Adipose tissue (tissue), 3 donors: ENCODE results near the gene AURKB. TPM values are rescaled to one million over a fixed set of nuclear protein-coding genes. Genes with fewer than 3 reads are reported as not detected.

Source experiments
- polyA plus RNA-seq, 3 donors: library from polyadenylated mRNA; stranded (reverse); fragments of 200-250 nt; gene quantifications; one replicate each; pipeline ENCODE4 v1.2.3, GENCODE V29; 2013
- donor health status: healthy with polysubstance abuse.
- donor health status: Bipolar disorder and iron deficiency.
- donor health status: healthy.

Gene AURKB
- polyA plus RNA-seq, 3 donors, result 0.52 to 2.5 (median 0.56) TPM

Other genes with a start within 250 kb of the AURKB start
- gene GUCY2D, start 208.0 kb downstream of the AURKB start, polyA plus RNA-seq, result under 1 TPM; 0.04 to 0.15 (median 0.11) TPM
- gene ALOX15B, start 171.5 kb downstream of the AURKB start, polyA plus RNA-seq, result 1 to 10 TPM in 2 of 3 donors, under 1 TPM in 1; 0.71 to 1.2 (median 1.0) TPM
- under 1 TPM in 1 of 3 donors, not detected in 2; 0.79 TPM for gene ALOX12B, start 122.9 kb downstream of the AURKB start, polyA plus RNA-seq
- under 1 TPM in 2 of 3 donors, not detected in 1; 0.01 to 0.18 TPM for gene ALOXE3, start 92.1 kb downstream of the AURKB start, polyA plus RNA-seq
- under 1 TPM in 2 of 3 donors, not detected in 1; 0.03 to 0.16 TPM for gene HES7, start 86.5 kb downstream of the AURKB start, polyA plus RNA-seq
- 100 to 1,000 TPM in 2 of 3 donors, 10 to 100 TPM in 1; 89.7 to 239 (median 142) TPM for gene PER1, start 58.2 kb downstream of the AURKB start, polyA plus RNA-seq
- 10 to 100 TPM; 36.0 to 52.6 (median 49.6) TPM for gene VAMP2, start 47.6 kb downstream of the AURKB start, polyA plus RNA-seq
- gene TMEM107, start 34.2 kb downstream of the AURKB start, polyA plus RNA-seq, result 10 to 100 TPM in 1 of 3 donors, 1 to 10 TPM in 2; 4.5 to 12.1 (median 8.6) TPM
- gene BORCS6, start 20.4 kb downstream of the AURKB start, polyA plus RNA-seq, result 10 to 100 TPM in 1 of 3 donors, 1 to 10 TPM in 2; 3.3 to 13.9 (median 5.2) TPM
- 10 to 100 TPM; 10.3 to 19.8 (median 12.1) TPM for gene CTC1, start 37.5 kb upstream of the AURKB start, polyA plus RNA-seq
- gene PFAS, start 38.7 kb upstream of the AURKB start, polyA plus RNA-seq, result 10 to 100 TPM in 1 of 3 donors, 1 to 10 TPM in 2; 8.2 to 20.7 (median 9.3) TPM
- 10 to 100 TPM; 19.1 to 36.4 (median 32.4) TPM for gene RANGRF, start 78.1 kb upstream of the AURKB start, polyA plus RNA-seq
- 1 to 10 TPM; 2.9 to 5.7 (median 3.9) TPM for gene SLC25A35, start 84.8 kb upstream of the AURKB start, polyA plus RNA-seq
- gene ARHGEF15, start 99.7 kb upstream of the AURKB start, polyA plus RNA-seq, result 10 to 100 TPM in 2 of 3 donors, 1 to 10 TPM in 1; 3.2 to 66.0 (median 54.8) TPM
- gene ODF4, start 129.3 kb upstream of the AURKB start, polyA plus RNA-seq, result not detected
- 1,000 to 10,000 TPM; 2,554 to 5,822 (median 3,896) TPM for gene RPL26, start 172.6 kb upstream of the AURKB start, polyA plus RNA-seq
- gene RNF222, start 187.3 kb upstream of the AURKB start, polyA plus RNA-seq, result under 1 TPM in 1 of 3 donors, not detected in 2; 0.03 TPM
- gene NDEL1, start 225.3 kb upstream of the AURKB start, polyA plus RNA-seq, result 10 to 100 TPM; 14.8 to 68.8 (median 54.0) TPM